ENCODE results near the gene FITM2.

DNA sequence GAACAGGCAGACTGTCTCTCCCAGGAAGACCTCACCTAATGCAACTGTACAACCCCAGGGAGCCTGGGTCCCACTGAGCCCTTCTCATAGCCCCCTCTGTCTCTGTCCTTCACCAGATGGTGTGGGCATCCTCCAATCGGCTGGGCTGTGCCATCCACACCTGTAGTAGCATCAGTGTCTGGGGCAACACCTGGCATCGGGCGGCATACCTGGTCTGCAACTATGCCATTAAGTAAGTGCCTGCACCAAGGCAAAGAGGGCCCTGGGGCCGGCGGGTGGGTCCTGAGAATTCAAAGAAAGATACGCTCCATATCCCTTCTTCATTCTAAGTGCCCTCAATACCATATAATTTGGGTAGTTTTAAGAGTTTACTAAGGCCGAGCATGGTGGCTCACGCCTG is 34.1 kb upstream of the FITM2 start:
- TF ChIP-seq SREBF2 (IDR thresholded peaks at IDR 0.05) = no peak
- no peak for TF ChIP-seq CEBPB (IDR thresholded peaks at IDR 0.05)
- TF ChIP-seq PHF8 (IDR thresholded peaks at IDR 0.05; ENCODE audit: borderline replicate concordance, low read depth) = no peak
- TF ChIP-seq, protein P1, sequence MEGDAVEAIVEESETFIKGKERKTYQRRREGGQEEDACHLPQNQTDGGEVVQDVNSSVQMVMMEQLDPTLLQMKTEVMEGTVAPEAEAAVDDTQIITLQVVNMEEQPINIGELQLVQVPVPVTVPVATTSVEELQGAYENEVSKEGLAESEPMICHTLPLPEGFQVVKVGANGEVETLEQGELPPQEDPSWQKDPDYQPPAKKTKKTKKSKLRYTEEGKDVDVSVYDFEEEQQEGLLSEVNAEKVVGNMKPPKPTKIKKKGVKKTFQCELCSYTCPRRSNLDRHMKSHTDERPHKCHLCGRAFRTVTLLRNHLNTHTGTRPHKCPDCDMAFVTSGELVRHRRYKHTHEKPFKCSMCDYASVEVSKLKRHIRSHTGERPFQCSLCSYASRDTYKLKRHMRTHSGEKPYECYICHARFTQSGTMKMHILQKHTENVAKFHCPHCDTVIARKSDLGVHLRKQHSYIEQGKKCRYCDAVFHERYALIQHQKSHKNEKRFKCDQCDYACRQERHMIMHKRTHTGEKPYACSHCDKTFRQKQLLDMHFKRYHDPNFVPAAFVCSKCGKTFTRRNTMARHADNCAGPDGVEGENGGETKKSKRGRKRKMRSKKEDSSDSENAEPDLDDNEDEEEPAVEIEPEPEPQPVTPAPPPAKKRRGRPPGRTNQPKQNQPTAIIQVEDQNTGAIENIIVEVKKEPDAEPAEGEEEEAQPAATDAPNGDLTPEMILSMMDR (IDR thresholded peaks at IDR 0.05) = no peak
- no peak for TF ChIP-seq POLR2A (IDR thresholded peaks at IDR 0.05; ENCODE audit: low read length)

Measured in A549 (cell line).